Kidney (tissue), 14 donors: ENCODE results near the gene KDF1. TPM values are rescaled to one million over a fixed set of nuclear protein-coding genes. Genes with fewer than 3 reads are reported as not detected.

Source experiments
- DNase-seq, 5 donors: peaks; one replicate each; pipeline ENCODE4 v3.0.0-alpha.2; 2013 to 2020
- FAIRE-seq: peaks from 2 replicates; lab custom pipeline; 2012; peaks lifted over from hg19 to GRCh38; lab: Jason Lieb, UNC
- H3K27ac ChIP-seq, 2 donors: one replicate each; pipeline ENCODE4 v1.7.0; 2013; ENCODE audit warnings: low read depth in 2 of 2, low read length in 2 of 2, inconsistent platforms in 1 of 2
- H3K27me3 ChIP-seq: one replicate; pipeline ENCODE4 v1.7.1; 2013; ENCODE audit warnings: low read length, inconsistent platforms; ENCODE audit not compliant: control insufficient read depth, insufficient read depth
- H3K36me3 ChIP-seq, 3 donors: one replicate each; pipeline versions ENCODE4 v1.7.0 to v1.7.1; 2013; ENCODE audit warnings: low read length in 3 of 3, control low read depth in 1 of 3, inconsistent platforms in 1 of 3; ENCODE audit not compliant: insufficient read depth in 3 of 3, control insufficient read depth in 2 of 3
- H3K4me1 ChIP-seq, 3 donors: one replicate each; pipeline versions ENCODE4 v1.7.0 to v1.7.1; 2013; ENCODE audit warnings: low read length in 3 of 3, inconsistent platforms in 1 of 3, low read depth in 1 of 3; ENCODE audit not compliant: control insufficient read depth in 2 of 3, insufficient read depth in 2 of 3
- H3K4me3 ChIP-seq, 3 donors: one replicate each; pipeline versions ENCODE4 v1.7.0 to v1.8.1; 2013; ENCODE audit warnings: low read length in 3 of 3, control low read depth in 1 of 3, inconsistent platforms in 1 of 3
- H3K9ac ChIP-seq, 3 donors: one replicate each; pipeline versions ENCODE4 v1.7.0 to v1.7.1; 2013; ENCODE audit warnings: low read length in 3 of 3, control low read depth in 1 of 3, inconsistent platforms in 1 of 3
- H3K9me3 ChIP-seq, 3 donors: one replicate each; pipeline versions ENCODE4 v1.7.0 to v1.7.1; 2013; ENCODE audit warnings: low read length in 3 of 3, control low read depth in 1 of 3, inconsistent platforms in 1 of 3; ENCODE audit not compliant: control insufficient read depth in 2 of 3, insufficient read depth in 1 of 3
- CTCF ChIP-seq: IDR thresholded peaks from 3 replicates; pipeline ENCODE4 v1.5.1; 2012; ENCODE audit warnings: mild to moderate bottlenecking, moderate library complexity, borderline replicate concordance; ENCODE audit not compliant: insufficient read depth; ENCODE audit errors: extremely low read depth
- intact Hi-C: fragments of 100-400 bp; cut with DNase I; formaldehyde crosslinking; loops from one replicate; pipeline ENCODE4 v1.11.1; 2022
- polyA plus RNA-seq: library from polyadenylated mRNA; stranded (reverse); fragments of 350-450 nt; fragmentation: Illumina TruSeq; extraction: RNeasy Lipid Tissue Mini Kit (QIAGEN cat#74804); gene quantifications from one replicate; pipeline ENCODE4 v1.2.3, GENCODE V29; 2014; ENCODE audit warnings: low read depth, low replicate concordance; ENCODE audit not compliant: insufficient read depth
- total RNA-seq: library from RNA; stranded (reverse); fragmentation: NEBNext Ultra II Directional; extraction: Animal tissue kit (Norgen Biotek cat#: 25700); gene quantifications from one replicate; pipeline ENCODE4 v1.2.1, GENCODE V29; 2021
- donor health status: control.
- donor health status: control.
- donor health status: control.
- donor health status: control.
- donor health status: control.
- donor health status: DM: yes; HTN: yes; CAD: no.
- donor health status: Normal renal cell carcinoma (clear cell type).

Gene KDF1
- total and polyA plus RNA-seq, 2 donors from 2014 or later: 14.1 to 19.3 TPM

GRCh38 chr1:26938659-26939025, 21.6 kb downstream of the KDF1 start:
- no peak overlapping the region for H3K4me3 ChIP-seq
- no peaks in the 10 kb centered on the region for H3K9me3 ChIP-seq
- no peak overlapping the region for H3K9ac ChIP-seq
- no peak for TF ChIP-seq CTCF
- H3K27me3 ChIP-seq: no peaks in the 10 kb centered on the region
- no peak for DNase-seq
- H3K27ac ChIP-seq: no peak overlapping the region
- peaks cover 4 to 23% (median 16%) of the 10 kb centered on the region in 3 donors for H3K36me3 ChIP-seq
- H3K4me1 ChIP-seq: peaks cover 0 to 7% (median 2%) of the 10 kb centered on the region in 3 donors
- intact Hi-C loops: no loop called here
- no peak for FAIRE-seq

- H3K36me3 ChIP-seq: peaks cover 3 to 18% (median 12%) of the 10 kb centered on the region in 3 donors
- intact Hi-C loops: no loop called here
- H3K27me3 ChIP-seq: no peaks in the 10 kb centered on the region
- H3K4me3 ChIP-seq: no peak overlapping the region
- H3K27ac ChIP-seq: no peak overlapping the region
- peaks cover 0 to 7% (median 2%) of the 10 kb centered on the region in 3 donors for H3K4me1 ChIP-seq
- DNase-seq (no peak), FAIRE-seq (no peak)
- TF ChIP-seq CTCF: no peak
- no peak overlapping the region for H3K9ac ChIP-seq
- no peaks in the 10 kb centered on the region for H3K9me3 ChIP-seq
These were observed 22.1 kb downstream of the KDF1 start for GRCh38 chr1:26938004-26938658.

- H3K36me3 ChIP-seq: peaks cover 2 to 7% (median 5%) of the 10 kb centered on the region in 3 donors
- no peak overlapping the region for H3K27ac ChIP-seq
These were observed 23.4 kb downstream of the KDF1 start for GRCh38 chr1:26936823-26937222.

More at GRCh38 chr1:26936823-26937222, 23.4 kb downstream of the KDF1 start:
- FAIRE-seq (no peak), DNase-seq (no peak)
- intact Hi-C loops: no loop called here
- no peaks in the 10 kb centered on the region for H3K27me3 ChIP-seq
- H3K4me3 ChIP-seq: no peak overlapping the region
- H3K9ac ChIP-seq: no peak overlapping the region
- no peak for TF ChIP-seq CTCF
- H3K4me1 ChIP-seq: peaks cover 0 to 7% (median 2%) of the 10 kb centered on the region in 3 donors
- H3K9me3 ChIP-seq: no peaks in the 10 kb centered on the region
